GM21717 (cell line): ENCODE data around the gene BIK.
A peak's percentile ranks its signal among the peaks of the same experiment; 100 is the strongest.
"Not testable (repeated sequence)": the region's sequence is repeated elsewhere in the genome, so short reads cannot be mapped to it uniquely, and the experiment has no call there.

Experiments used
- ATAC-seq: cut with Tn5 transposase; IDR thresholded peaks from one replicate; pipeline ENCODE4 v1.9.1; 2021; ENCODE audit warnings: mild to moderate bottlenecking, moderate library complexity; ENCODE audit not compliant: unreplicated experiment

BIK gene

GRCh38 chr22:43134553-43134952, 24.0 kb downstream of the BIK start:
- ATAC-seq: no peak

- no peak for ATAC-seq
Measured at GRCh38 chr22:43135565-43135964, 25.0 kb downstream of the BIK start.

- ATAC-seq: no peak
Measured at GRCh38 chr22:43136255-43136654, 25.7 kb downstream of the BIK start.

GRCh38 chr22:43136801-43137200, 26.3 kb downstream of the BIK start:
- ATAC-seq: no peak

GRCh38 chr22:43142880-43143562, 32.5 kb downstream of the BIK start, which contains the start of gene MCAT:
Gene MCAT, minus strand, starts transcription at chr22:43143398. Its CDS starts 50 bp downstream, at chr22:43143348.
- peak; percentile 69 for ATAC-seq

GRCh38 chr22:43144949-43145348, 34.4 kb downstream of the BIK start:
- ATAC-seq: no peak

- not testable (repeated sequence) for ATAC-seq
Measured at GRCh38 chr22:43145371-43145770, 34.8 kb downstream of the BIK start.

GRCh38 chr22:43146332-43146731, 35.8 kb downstream of the BIK start:
- ATAC-seq: not testable (repeated sequence)

- no peak for ATAC-seq
Measured at GRCh38 chr22:43147821-43148220, 37.3 kb downstream of the BIK start.

GRCh38 chr22:43148581-43148980, 38.0 kb downstream of the BIK start:
- ATAC-seq: no peak

- no peak for ATAC-seq
Measured at GRCh38 chr22:43150731-43151206, 40.2 kb downstream of the BIK start.

GRCh38 chr22:43151251-43152002, 40.9 kb downstream of the BIK start, which contains the start of gene TSPO:
Gene TSPO, plus strand, starts transcription at chr22:43151559. Its CDS starts 7,680 bp downstream, at chr22:43159239.
- ATAC-seq: no peak

- ATAC-seq: no peak
Measured at GRCh38 chr22:43152003-43152356, 41.4 kb downstream of the BIK start.

GRCh38 chr22:43152357-43153071, 42.0 kb downstream of the BIK start:
- no peak for ATAC-seq

GRCh38 chr22:43153899-43154298, 43.3 kb downstream of the BIK start:
- no peak for ATAC-seq

GRCh38 chr22:43154887-43155536, 44.5 kb downstream of the BIK start:
- no peak for ATAC-seq

GRCh38 chr22:43155789-43156188, 45.2 kb downstream of the BIK start:
- no peak for ATAC-seq

GRCh38 chr22:43156413-43156812, 45.9 kb downstream of the BIK start:
- no peak for ATAC-seq

- no peak for ATAC-seq
Measured at GRCh38 chr22:43157874-43158546, 47.5 kb downstream of the BIK start.

- ATAC-seq: no peak
Measured at GRCh38 chr22:43158778-43159483, 48.4 kb downstream of the BIK start.
